NCI-H146 treated with DMSO at 0.1 percent for 48 hours (cell line): ENCODE results near the gene SEC22C.

Experiments used
- DNase-seq: peaks from one replicate; lab custom pipeline; 2025; ENCODE audit not compliant: unreplicated experiment; lab: John Stamatoyannopoulos, UW

Gene SEC22C

GRCh38 chr3:42539871-42540714, 41.7 kb downstream of the SEC22C start:
- peak; percentile 3 for DNase-seq

GRCh38 chr3:42537350-42537749, 44.4 kb downstream of the SEC22C start:
- DNase-seq: no peak

- DNase-seq: no peak
These were observed 45.6 kb downstream of the SEC22C start for GRCh38 chr3:42535981-42536784.

GRCh38 chr3:42533161-42533897, 48.4 kb downstream of the SEC22C start:
- DNase-seq: no peak

GRCh38 chr3:42532229-42532628, 49.5 kb downstream of the SEC22C start:
- no peak for DNase-seq

- DNase-seq: no peak
These were observed 50.3 kb downstream of the SEC22C start for GRCh38 chr3:42531470-42531869.

- no peak for DNase-seq
These were observed 51.7 kb downstream of the SEC22C start for GRCh38 chr3:42530073-42530472.

GRCh38 chr3:42529468-42529867, 52.3 kb downstream of the SEC22C start:
- no peak for DNase-seq

- DNase-seq: no peak
These were observed 54.3 kb downstream of the SEC22C start for GRCh38 chr3:42527368-42527917.

- DNase-seq: no peak
These were observed 55.0 kb downstream of the SEC22C start for GRCh38 chr3:42526616-42527367.

GRCh38 chr3:42525736-42526345, 55.9 kb downstream of the SEC22C start:
- DNase-seq: no peak

- DNase-seq: no peak
These were observed 56.6 kb downstream of the SEC22C start for GRCh38 chr3:42525212-42525611.

GRCh38 chr3:42524751-42525150, 57.0 kb downstream of the SEC22C start:
- DNase-seq: no peak

GRCh38 chr3:42520906-42521305, 60.9 kb downstream of the SEC22C start:
- DNase-seq: no peak

GRCh38 chr3:42520336-42520735, 61.4 kb downstream of the SEC22C start:
- no peak for DNase-seq

GRCh38 chr3:42519568-42519962, 62.2 kb downstream of the SEC22C start:
- no peak for DNase-seq

GRCh38 chr3:42518800-42519567, 62.8 kb downstream of the SEC22C start:
- no peak for DNase-seq

GRCh38 chr3:42517117-42517516, 64.7 kb downstream of the SEC22C start:
- no peak for DNase-seq

GRCh38 chr3:42516443-42516842, 65.3 kb downstream of the SEC22C start:
- no peak for DNase-seq
